IMR-90 (cell line): ENCODE data around the gene HCRTR1.

Source experiments
- CTCF ChIP-seq: conservative IDR thresholded peaks from 2 replicates; pipeline ENCODE4 v1.5.1; 2012; ENCODE audit warnings: mild to moderate bottlenecking, low read depth, low read length, improper control_type of control experiment
- MAZ ChIP-seq: IDR thresholded peaks from 2 replicates; pipeline ENCODE4 v1.6.1; 2012; ENCODE audit warnings: low read depth, mild to moderate bottlenecking, low read length, improper control_type of control experiment, moderate library complexity, borderline replicate concordance
- POLR2A ChIP-seq: IDR thresholded peaks from 2 replicates; pipeline ENCODE4 v1.6.1; 2012; ENCODE audit warnings: mild to moderate bottlenecking, low read depth, low read length

- TF ChIP-seq CTCF (no peak), POLR2A (no peak), MAZ (no peak)
Observed at GRCh38 chr1:31575369-31576140, 41.9 kb upstream of the HCRTR1 start.
